Measurements from ENCODE around the gene C16orf74. TPM values are rescaled to one million over a fixed set of nuclear protein-coding genes. Genes with fewer than 3 reads are reported as not detected.

Gene C16orf74
- total and polyA plus RNA-seq, 11 donors: 0.53 to 4.1 (median 1.6) TPM

DNA sequence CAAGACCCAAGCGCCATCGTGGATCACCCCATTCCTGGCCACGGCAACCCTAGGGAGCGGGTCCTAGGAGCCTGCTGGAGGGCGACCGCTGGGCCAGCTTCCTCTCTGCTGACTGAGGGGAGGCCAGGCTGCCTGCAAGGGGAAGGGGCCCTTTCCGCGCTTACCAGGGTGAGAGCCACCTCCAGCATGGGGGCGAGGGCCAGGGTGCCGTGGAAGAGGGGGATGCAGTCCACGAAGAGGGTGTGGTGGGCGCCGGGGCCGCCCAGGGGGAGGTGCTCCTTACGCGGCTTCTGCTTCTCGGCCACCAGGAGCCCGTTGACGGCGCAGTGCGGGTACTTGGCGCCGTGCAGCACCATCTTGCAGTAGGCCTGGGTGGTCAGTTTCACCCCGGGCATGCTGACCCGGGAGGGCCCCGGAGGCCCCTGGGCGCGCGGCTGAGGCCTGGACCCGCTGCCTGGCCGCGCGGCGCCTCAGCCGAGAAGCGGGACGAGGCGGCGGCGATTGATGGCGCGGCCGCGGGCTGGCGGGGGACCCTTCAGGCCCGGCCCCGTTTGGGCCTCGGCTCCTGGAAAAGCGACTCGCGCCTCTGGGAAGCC, 48.1 kb upstream of the C16orf74 start:
- DNase-seq (peak in 4 of 5 donors; percentile 13 to 71 (median 45)), ATAC-seq (peak in 2 of 4 donors; percentile 45 to 46)
- intact Hi-C loops (cut with DNase I): no loop called here
- H3K27ac ChIP-seq: peak overlapping the region; percentile 88 to 99 (median 97)
- peaks cover 0 to 60% (median 50%) of the 10 kb centered on the region in 9 donors for H3K36me3 ChIP-seq
- no peaks in the 10 kb centered on the region for H3K27me3 ChIP-seq
- TF ChIP-seq, protein P1, sequence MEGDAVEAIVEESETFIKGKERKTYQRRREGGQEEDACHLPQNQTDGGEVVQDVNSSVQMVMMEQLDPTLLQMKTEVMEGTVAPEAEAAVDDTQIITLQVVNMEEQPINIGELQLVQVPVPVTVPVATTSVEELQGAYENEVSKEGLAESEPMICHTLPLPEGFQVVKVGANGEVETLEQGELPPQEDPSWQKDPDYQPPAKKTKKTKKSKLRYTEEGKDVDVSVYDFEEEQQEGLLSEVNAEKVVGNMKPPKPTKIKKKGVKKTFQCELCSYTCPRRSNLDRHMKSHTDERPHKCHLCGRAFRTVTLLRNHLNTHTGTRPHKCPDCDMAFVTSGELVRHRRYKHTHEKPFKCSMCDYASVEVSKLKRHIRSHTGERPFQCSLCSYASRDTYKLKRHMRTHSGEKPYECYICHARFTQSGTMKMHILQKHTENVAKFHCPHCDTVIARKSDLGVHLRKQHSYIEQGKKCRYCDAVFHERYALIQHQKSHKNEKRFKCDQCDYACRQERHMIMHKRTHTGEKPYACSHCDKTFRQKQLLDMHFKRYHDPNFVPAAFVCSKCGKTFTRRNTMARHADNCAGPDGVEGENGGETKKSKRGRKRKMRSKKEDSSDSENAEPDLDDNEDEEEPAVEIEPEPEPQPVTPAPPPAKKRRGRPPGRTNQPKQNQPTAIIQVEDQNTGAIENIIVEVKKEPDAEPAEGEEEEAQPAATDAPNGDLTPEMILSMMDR (IDR thresholded peaks at IDR 0.05): no peak
- no peak for TF ChIP-seq POLR2A (IDR thresholded peaks at IDR 0.05)
- peaks cover 0 to 63% (median 30%) of the 10 kb centered on the region in 12 donors for H3K4me1 ChIP-seq
- 0 to 2% (median 1%) methylated on average over 27 to 51 of the region's 51 CpGs for WGBS, 4 donors
- H3K9me3 ChIP-seq: no peaks in the 10 kb centered on the region
- H3K4me3 ChIP-seq: peak overlapping the region; percentile 78 to 99 (median 92)

GRCh38 chr16:85798283-85798776, 47.4 kb upstream of the C16orf74 start:
- peaks cover 0 to 60% (median 43%) of the 10 kb centered on the region in 9 donors for H3K36me3 ChIP-seq
- intact Hi-C loops (cut with DNase I): no loop called here
- DNase-seq: no peak
- WGBS, 4 donors: 17 to 35% (median 20%) methylated on average over 9 to 17 of the region's 17 CpGs
- peaks cover 0 to 58% (median 30%) of the 10 kb centered on the region in 12 donors for H3K4me1 ChIP-seq
- TF ChIP-seq POLR2A (IDR thresholded peaks at IDR 0.05): no peak
- TF ChIP-seq, protein P1 (IDR thresholded peaks at IDR 0.05): no peak
- peak overlapping the region in 6 of 12 donors; percentile 97 to 98 (median 97) for H3K27ac ChIP-seq
- no peaks in the 10 kb centered on the region for H3K27me3 ChIP-seq
- H3K9me3 ChIP-seq: no peaks in the 10 kb centered on the region
- no peak for ATAC-seq
- H3K4me3 ChIP-seq: peak overlapping the region; percentile 78 to 99 (median 92)

DNA sequence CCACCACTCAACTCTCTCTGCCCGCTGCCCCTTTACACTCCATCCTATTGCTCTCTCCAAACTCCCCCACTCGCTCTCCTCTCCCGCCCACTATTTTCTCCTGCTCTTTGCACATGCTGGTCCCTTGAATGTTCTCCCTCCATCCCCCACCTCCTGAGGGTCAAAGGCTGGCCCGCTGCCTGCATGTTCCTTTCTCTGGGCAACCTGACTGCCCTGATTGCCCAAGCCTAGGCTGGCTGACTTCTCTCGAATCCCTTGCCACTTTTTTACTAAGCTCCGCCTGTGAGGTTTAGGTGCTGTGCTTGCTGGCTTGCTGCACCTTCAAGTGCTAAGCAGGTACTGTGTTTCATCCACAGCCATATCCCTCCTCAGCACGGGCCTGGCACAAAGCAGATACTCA, 45.7 kb upstream of the C16orf74 start:
- no peak overlapping the region for H3K4me3 ChIP-seq
- H3K27me3 ChIP-seq: no peaks in the 10 kb centered on the region
- intact Hi-C loops (cut with DNase I): no loop called here
- no peak for TF ChIP-seq POLR2A (IDR thresholded peaks at IDR 0.05)
- TF ChIP-seq, protein P1 (IDR thresholded peaks at IDR 0.05): no peak
- H3K36me3 ChIP-seq: peaks cover 0 to 58% (median 40%) of the 10 kb centered on the region in 9 donors
- H3K27ac ChIP-seq: no peak overlapping the region
- ATAC-seq (no peak), DNase-seq (no peak)
- peaks cover 0 to 45% (median 26%) of the 10 kb centered on the region in 12 donors for H3K4me1 ChIP-seq
- WGBS, 4 donors: 91 to 94% (median 93%) methylated on average over 7 of the region's 7 CpGs
- peaks cover 0 to 2% (median 0%) of the 10 kb centered on the region in 12 donors for H3K9me3 ChIP-seq

DNA sequence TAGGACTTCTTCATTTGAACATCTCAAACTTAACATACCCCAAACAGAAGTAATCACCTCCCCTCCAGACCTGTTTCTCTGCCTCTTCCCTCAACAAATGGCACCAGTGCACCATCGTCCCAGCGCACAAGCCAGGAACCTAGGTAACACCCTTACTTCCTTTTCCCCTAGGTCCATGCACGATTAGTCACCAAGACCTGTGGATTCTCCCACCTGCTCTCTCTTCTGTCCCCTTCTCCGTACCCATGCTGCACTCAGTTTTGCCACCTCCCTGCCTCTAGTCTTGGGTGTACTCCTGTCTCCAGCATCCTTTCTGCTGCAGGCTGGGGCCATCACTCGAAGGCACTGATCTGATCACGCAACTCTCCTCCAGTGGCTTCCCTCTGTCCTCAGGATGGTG, 45.3 kb upstream of the C16orf74 start:
- ATAC-seq (no peak), DNase-seq (no peak)
- Histone ChIP-seq H3K27me3 (no peaks in the 10 kb centered on the region), H3K36me3 (peaks cover 0 to 57% (median 37%) of the 10 kb centered on the region in 9 donors), H3K27ac (no peak overlapping the region), H3K4me3 (no peak overlapping the region), H3K4me1 (peaks cover 0 to 40% (median 23%) of the 10 kb centered on the region in 12 donors), H3K9me3 (peaks cover 0 to 4% (median 0%) of the 10 kb centered on the region in 12 donors)
- intact Hi-C loops (cut with DNase I): no loop called here
- TF ChIP-seq, protein P1 (IDR thresholded peaks at IDR 0.05): no peak
- TF ChIP-seq POLR2A (IDR thresholded peaks at IDR 0.05): no peak
- 83 to 90% (median 86%) methylated on average over 6 of the region's 6 CpGs for WGBS, 4 donors
